Astrocyte of the spinal cord (primary cell): ENCODE results near the gene FOXN3.

Experiments
- DNase-seq: peaks from one replicate; pipeline ENCODE4 v3.0.0; 2011; ENCODE audit warnings: low read depth, low spot score
- H3K4me3 ChIP-seq: 2 replicates; pipeline ENCODE4 v1.5.1; 2011; ENCODE audit warnings: low read depth, mild to moderate bottlenecking, low read length, moderate library complexity
- CTCF ChIP-seq: IDR thresholded peaks from 2 replicates; pipeline ENCODE4 v1.5.1; 2012; ENCODE audit warnings: low read depth, mild to moderate bottlenecking, low read length, inconsistent platforms
- in situ Hi-C: cut with HindIII; loops from 2 replicates; pipeline ENCODE4 v1.10.0; 2017; ENCODE audit warnings: low sequenced_read_pairs

The FOXN3 gene

GRCh38 chr14:89357655-89358297, 59.3 kb downstream of the FOXN3 start:
- TF ChIP-seq CTCF, result no peak
- in situ Hi-C loops, result no loop called here
- no peak for DNase-seq
- H3K4me3 ChIP-seq, result no peak overlapping the region

DNA sequence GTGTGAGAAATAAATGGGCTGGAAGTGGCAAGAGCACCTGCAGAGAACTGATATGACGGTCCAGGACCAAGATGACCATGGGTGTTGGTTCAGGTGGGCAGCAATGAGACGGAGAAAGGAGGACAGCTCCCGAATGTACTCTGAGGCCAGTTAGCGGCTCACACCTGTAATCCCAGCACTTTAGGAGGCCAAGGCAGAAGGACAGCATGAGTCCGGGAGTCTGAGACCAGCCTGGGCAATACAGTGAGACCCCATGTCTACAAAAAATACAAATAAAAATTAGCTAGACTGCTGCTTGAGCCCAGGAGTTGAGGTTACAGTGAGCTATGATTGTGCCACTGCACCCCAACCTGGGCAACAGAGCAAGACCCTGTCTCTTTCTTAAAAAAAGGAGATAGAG, 60.1 kb downstream of the FOXN3 start:
- H3K4me3 ChIP-seq, result no peak overlapping the region
- in situ Hi-C loops, result no loop called here
- no peak for DNase-seq
- no peak for TF ChIP-seq CTCF

GRCh38 chr14:89356496-89356895, 60.5 kb downstream of the FOXN3 start:
- H3K4me3 ChIP-seq, result no peak overlapping the region
- no peak for DNase-seq
- in situ Hi-C loops, result no loop called here
- no peak for TF ChIP-seq CTCF

DNA sequence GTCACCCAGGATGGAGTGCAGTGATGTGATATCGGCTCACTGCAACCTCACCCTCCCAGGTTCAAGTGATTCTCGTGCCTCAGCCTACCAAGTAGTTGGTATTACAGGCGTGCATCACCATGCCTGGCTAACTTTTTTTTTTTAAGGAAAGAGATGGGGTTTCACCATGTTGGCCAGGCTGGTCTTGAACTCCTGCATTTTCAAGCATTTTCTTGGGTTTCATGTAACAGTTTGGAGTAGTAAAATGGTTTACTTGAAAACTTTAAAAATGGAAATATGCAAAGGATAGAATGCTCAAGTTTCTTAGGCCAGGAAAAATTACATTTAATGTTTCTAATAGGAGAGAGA, 63.3 kb downstream of the FOXN3 start:
- TF ChIP-seq CTCF, result no peak
- in situ Hi-C loops, result no loop called here
- H3K4me3 ChIP-seq, result no peak overlapping the region
- DNase-seq, result no peak

DNA sequence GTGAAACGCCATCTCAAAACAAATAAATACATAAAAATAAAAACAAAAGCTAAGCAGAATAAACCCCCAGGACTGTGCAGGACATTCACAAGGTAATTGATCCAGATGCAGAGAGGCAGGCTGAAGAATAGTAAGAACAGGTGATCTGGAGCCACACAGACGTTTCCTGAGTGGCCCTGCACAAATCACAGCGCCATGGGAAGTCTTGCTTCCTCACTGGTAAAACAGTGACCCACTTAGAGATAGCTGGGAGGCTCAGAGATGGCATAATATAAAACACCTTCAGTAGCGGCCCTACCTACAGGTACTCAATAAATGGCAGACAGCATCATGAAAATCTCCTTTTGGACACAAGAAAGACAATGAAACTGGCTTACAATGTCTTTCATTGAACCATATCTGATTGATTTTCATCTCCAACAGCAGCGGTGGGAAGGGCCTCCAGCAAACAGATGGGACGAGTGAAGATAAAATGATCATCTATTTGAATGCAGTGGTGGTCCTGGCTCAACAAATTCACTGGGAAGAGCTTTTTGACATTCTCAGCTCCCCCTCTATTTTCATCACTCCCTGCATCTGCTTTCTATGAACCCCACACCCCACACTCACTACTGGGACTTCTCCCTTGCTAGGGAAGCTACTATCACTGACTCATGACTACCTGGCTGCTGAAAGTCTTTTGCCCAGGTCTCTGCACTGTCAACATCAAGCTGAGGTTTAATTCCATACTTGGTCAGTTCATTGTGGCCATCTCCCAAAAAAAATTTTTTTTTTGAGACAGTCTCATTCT, 63.9 kb downstream of the FOXN3 start:
- DNase-seq, result no peak
- TF ChIP-seq CTCF, result no peak
- in situ Hi-C loops, result no loop called here

GRCh38 chr14:89351516-89352404, 65.3 kb downstream of the FOXN3 start:
- H3K4me3 ChIP-seq, result no peak overlapping the region
- TF ChIP-seq CTCF, result no peak
- in situ Hi-C loops, result no loop called here
- peak; percentile 65 for DNase-seq

More for the DNA sequence above, 63.9 kb downstream of the FOXN3 start:
- H3K4me3 ChIP-seq, result no peak overlapping the region
